Activated CD8-positive, alpha-beta memory T cell treated with anti-CD3 and anti-CD28 coated beads for 1 hour (primary cell): ENCODE measurements around the gene CHADL.
A peak's percentile ranks its signal among the peaks of the same experiment; 100 is the strongest.
"Not testable (repeated sequence)": the region's sequence is repeated elsewhere in the genome, so short reads cannot be mapped to it uniquely, and the experiment has no call there.

Source experiments
- DNase-seq, 2 donors: peaks; one replicate each; pipeline ENCODE4 v3.0.0-alpha.2; 2020; ENCODE audit warnings: low read depth in 1 of 2; ENCODE audit errors: extremely low read depth in 1 of 2

The CHADL gene, protein sequence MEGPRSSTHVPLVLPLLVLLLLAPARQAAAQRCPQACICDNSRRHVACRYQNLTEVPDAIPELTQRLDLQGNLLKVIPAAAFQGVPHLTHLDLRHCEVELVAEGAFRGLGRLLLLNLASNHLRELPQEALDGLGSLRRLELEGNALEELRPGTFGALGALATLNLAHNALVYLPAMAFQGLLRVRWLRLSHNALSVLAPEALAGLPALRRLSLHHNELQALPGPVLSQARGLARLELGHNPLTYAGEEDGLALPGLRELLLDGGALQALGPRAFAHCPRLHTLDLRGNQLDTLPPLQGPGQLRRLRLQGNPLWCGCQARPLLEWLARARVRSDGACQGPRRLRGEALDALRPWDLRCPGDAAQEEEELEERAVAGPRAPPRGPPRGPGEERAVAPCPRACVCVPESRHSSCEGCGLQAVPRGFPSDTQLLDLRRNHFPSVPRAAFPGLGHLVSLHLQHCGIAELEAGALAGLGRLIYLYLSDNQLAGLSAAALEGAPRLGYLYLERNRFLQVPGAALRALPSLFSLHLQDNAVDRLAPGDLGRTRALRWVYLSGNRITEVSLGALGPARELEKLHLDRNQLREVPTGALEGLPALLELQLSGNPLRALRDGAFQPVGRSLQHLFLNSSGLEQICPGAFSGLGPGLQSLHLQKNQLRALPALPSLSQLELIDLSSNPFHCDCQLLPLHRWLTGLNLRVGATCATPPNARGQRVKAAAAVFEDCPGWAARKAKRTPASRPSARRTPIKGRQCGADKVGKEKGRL

DNA sequence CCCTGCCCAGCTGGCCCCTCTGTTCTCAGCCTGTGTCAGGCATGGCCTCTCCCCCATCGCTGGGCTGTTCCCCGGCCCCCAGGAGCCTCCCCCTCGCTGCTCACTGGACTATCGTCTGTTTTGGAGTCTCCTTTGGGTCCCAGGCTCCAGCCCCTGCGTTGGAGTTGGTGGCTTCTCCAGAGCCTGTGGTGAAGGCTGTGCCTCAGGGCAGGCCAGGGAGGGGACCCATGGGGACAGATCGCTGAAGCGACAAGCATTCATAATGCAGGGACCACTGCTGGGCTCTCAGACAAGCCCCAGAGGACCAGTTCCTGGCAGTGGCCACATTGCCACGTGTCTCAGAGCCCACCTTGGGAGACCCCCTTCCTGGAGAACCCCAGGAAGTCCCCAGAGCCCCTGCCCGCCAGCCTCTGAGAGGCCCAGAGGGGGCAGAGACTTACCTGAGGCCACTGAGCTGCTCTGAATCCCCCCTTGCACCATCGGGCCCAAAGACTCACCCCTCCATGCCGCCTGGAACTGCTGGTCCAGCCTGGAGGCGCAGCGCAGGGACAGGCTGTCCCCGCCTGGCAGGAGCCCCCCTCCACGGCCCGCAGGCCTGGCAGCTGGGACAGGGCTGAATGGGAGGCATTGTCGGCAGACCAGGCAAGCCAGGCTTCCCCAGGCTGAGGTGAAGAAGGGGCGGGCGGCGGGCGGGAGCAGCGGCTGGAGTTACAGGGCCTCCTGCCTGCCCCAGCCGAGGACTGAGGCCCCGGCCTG is at the start of gene CHADL:
TSS of gene CHADL (minus strand) at position 555 of the 756 bp plus-strand sequence. CDS start at position 505, 50 bp downstream.
- DNase-seq, result no peak

DNA sequence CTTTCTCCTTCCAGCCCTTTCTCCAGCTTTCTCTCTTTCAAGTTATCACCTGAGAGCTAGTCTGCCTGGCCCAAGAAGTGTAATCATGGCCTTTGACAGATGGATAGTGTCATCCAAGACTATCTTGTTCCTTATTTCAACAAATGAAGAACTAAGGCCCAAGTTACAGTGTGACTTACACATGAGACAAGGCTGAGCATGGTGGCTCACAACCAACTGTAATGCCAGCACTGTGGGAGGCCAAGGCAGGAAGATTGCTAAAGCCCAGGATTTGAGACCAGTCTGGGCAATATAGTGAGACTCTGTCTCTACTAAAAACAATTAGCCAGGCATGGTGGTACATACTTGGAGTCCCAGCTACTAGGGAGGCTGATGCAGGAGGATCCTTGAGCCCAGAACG is 48.9 kb upstream of the CHADL start:
- DNase-seq, result no peak

DNA sequence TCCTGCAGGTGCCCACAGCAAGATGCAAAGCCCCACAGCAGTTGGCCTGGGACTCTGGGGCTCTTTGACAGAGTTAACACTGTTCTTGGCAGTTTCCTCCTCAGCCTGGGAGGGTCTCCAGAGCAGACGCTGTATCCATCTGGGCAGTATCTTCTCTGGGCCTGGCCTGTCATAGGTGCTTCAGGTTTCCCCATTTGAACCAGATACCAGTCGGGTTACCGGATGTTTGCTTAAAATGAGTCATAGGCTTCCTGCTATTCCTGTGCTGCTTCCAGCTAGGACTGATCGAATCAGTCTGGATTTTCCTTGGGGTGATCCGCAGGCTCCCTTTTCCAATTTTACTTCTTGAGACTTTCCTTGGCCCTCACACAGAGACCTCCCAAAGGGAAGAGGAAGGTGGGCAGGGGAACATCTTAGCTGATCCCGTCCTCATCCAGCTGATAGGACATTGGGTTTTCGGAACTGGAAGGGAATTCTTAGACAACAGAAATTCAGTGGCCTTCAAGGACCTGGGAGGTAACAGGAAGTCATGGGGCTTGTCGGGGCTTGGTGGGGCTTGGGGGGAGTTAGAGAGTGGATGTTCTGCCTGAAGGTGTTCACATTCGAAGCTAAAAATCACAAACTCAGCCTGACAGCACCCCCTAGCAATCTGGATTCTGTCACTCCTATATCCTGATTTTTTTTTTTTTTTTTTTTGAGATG is 47.7 kb upstream of the CHADL start:
- no peak for DNase-seq

DNA sequence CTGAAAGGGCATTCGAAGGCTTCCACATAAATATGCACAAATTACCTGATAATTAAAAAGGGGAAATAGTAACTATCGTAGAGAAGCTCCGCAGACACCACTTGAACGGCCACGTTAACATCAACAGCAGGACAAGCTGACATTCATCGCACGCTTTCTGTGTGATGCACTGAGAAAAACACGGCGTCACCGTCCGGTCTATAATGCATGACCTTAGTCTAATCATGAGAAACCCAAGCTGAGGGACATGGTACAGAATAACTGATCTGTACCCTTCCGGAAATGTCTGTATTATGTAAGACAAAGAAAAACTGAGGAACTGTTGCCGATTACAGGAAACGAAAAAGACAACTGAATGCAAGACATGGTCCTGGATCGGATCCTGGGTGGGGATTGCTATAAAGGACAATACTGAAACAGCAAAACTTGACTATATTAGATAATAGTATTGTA is 45.9 kb upstream of the CHADL start:
- no peak for DNase-seq

DNA sequence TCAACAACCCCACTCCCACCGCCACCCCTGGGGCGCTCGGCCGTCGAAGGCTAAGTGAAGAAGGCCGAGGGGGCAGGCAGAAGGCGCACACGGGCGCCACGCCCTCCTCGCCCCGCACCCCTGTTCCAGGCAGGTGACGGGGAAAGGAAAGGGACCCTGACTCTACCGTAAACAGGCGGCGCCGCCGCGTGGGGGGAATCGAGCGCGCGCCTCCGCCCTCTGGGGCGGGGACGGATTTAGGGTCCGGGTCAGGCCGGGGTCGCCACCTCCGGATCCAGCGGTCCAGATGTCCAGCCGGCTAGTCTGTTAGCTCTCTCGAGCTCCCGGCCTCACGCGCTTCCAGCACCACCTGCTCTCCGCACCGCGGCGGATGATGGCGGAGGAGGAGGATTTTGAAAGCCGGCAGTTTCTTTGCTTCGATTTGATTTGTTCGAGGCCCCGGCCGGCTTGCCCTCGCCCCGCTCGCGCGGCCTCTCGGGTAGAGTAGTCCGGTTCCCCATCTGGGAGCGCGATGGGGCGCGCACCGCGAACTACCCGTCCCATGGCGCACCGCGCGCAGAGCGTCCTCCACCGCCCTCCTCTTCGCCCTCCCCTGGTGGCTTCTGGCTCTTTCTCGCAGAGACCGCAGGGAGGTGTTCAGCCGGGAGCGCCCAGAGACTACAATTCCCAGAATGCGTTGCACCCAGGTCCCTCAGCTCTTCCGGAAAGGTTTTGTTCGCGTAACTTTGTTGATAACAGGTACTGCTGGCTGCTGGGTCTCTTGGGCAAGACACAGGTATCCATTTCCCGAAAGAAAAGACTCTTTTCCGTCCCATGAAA is 45.3 kb upstream of the CHADL start, which contains the start of gene RANGAP1:
TSS of gene RANGAP1 (minus strand) at position 368 of the 819 bp plus-strand sequence. CDS start 5,143 bp downstream, outside the sequence.
- peak; percentile 93 to 97 for DNase-seq

DNA sequence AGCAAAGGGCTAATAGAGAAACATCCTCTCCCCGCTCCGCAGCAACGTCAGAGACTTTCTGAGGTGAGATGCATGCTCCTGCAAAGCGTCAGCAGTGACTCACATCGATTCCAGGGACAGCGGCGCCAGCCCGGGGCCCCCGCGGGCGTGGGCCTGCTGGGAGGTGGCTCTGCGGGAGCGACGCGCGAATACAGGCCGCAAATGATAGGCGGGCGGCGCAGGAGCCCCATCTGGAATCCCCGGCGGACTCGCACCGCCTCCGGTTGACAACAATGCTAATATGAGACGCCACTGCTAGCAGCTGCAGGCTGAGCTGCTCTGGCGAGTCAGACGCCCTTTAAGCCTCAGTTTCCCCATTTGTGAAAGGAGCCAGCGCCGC is 44.7 kb upstream of the CHADL start:
- DNase-seq, result peak; percentile 62 to 69

DNA sequence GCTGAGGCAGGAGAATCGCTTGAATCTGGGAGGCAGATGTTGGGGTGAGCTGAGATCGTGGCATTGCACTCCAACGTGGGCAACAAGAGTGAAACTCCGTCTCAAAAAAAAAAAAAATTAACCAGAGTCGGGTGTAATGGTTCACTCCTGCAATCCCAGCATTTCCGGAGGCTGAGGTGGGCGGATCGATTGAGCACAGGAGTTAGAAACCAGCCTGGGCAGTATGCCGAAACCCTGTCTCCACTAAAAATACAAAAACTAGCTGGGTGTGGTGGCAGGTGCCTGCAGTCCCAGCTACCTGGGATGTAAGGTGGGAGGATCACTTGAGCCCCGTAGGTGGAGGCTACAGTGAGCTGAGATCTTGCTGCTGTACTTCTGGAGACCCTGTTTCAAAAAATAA is 43.7 kb upstream of the CHADL start:
- DNase-seq, result no peak

DNA sequence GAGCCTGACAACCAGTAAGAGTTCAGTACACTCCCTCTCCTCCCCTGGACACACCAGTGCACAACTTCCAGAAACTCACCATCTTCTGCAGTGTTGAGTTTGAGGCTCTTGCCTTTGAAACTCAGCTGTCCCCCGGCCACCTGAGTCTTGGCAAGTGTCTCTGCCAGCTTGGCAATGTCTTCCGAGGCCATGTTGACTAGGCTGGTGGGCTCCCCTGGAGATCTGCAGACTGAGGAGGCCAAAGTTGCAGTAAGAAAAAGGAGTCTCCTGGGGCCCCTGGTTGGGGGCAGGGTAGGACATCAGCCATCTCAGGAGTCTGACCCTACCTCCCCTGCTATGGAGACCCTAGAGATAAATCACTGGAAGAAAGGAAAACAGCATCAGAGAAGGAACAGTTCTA is 40.1 kb upstream of the CHADL start:
- DNase-seq, result no peak

DNA sequence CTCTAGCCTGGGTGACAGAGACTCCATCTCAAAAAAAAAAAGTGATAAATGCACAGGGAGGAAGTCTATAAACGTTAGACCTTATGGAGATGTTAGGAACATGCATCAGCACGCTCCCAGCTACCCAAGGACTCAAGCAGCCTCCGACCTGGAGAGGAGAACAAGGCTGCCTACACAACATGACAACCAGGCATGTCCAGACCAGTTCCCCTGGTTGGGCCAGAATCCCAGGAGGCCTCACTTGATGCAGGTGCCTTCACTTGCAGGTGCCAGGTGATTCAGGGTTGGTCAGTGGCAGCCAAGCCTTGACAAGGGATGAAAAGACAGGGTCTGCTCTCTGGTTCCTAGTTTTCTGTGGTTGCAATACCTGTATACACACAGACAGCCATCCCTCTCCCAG is 39.3 kb upstream of the CHADL start:
- DNase-seq, result no peak

DNA sequence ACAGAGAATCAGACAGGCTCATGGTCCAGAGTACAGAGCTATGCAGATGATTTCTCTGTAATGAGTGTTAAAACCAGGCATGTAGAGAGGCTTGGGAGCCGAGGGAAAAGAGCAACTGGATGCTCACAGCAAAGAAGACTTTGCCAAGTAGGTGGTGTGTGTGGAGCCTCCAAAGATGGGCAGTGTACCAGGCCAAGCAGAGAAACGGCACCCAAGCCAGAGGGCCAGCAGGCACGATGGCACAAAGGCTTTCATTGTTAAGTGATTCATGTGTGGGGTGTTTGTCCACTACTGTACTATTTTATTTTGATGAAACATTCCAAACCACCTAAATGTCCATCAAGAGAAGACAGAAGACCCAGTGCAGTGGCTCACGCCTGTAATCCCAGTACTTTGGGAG is 34.1 kb upstream of the CHADL start:
- no peak for DNase-seq

DNA sequence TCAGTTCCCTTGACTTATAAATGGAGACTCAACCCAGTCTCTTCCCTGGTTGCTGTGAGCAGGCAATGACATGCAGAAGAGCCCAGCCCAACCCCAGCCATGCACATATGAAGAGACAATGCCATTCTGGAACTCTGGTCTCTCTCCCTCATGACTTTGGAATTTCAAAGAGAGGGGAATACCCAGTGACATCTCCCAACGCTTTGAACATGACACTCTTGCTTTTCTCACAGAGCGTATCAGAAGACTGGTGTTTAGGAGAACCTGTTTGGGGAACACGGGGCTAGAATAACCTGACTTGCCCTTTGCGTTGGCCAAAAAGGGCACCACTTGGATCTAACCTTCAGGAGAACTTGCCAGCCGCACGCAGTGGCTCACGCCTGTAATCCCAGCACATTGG is 32.4 kb upstream of the CHADL start:
- no peak for DNase-seq

DNA sequence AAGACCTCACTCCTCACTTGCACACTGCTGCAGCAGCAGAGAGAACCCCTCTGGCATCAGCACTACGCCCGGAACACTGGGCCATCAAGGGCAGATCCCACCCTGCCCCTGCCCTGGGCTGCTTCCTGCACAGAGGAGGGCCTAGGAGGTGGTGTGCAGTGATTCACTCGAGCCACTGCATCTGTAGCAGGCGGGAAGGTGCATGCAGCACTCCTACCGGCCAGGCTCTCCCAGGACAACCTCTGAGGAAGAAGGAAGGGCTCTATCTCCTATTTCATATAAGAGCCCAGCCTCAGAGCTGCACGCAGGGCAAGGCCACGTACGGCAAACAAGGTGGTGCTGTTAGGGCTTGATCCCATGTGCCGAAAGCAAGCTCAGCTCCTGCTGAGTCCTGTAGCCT is 31.1 kb upstream of the CHADL start:
- no peak for DNase-seq

DNA sequence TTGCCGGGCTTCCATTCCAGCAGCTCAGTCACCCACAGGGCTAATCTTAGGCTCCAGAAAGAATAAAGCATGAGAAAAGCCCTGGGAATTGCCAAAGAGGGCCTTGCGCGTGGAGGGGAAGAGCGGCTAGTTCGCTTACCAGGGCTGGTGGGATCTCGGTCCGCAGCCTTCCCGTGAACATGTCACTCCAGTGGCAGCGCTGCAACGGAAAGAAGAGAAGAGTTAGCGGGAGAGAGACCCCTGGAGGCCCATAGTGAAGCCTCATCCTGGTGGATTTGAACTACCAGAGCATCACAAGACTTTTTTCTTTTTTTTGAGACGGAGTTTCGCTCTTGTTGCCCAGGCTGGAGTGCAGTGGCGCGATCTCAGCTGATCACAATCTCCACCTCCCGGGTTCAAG is 27.2 kb upstream of the CHADL start:
- no peak for DNase-seq

DNA sequence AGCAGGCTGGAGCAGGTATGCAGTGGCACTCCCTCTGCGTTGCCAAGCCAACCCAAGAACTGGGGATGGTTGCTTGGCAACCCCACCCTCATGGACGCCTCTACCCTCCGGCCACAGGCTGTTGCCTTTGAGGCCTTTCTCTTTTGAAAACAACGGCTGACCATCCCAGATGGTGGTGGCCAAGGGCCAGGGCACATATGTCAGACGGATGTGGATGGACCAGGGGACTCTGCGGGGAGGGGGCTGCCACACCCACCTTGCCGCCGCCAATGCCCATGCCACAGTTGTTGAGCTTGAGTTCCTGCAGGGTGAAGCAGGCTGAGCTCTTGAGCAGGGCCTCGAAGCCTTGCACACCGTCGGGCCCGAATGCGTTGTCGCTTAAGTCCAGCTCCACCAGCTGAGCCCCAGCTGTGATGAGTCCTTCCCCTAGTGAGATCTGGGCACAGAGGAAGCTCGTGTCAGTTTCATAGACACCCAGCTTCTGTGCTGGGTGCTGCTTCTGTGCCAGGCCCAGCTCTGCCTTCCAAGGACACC is 23.7 kb upstream of the CHADL start:
- no peak for DNase-seq

DNA sequence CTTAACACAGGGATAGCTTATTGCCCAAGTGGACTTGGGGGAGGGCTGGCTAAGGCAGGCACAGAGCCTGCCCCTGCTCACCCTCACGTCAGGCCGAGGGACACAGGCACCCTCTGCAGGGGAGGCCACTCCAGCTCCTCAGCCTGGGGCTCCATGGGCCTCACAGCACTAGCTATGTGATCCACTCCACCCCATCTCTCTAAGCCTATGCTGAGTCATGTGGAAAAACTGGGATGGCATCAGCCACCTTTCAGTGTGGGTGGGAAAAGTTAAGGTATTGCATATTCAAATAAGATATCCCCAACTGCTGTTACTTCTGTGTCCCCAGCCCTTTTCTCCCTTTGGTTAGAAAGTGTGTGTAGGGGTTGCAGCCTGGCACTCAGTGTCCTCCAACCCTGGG is 23.0 kb upstream of the CHADL start:
- no peak for DNase-seq

DNA sequence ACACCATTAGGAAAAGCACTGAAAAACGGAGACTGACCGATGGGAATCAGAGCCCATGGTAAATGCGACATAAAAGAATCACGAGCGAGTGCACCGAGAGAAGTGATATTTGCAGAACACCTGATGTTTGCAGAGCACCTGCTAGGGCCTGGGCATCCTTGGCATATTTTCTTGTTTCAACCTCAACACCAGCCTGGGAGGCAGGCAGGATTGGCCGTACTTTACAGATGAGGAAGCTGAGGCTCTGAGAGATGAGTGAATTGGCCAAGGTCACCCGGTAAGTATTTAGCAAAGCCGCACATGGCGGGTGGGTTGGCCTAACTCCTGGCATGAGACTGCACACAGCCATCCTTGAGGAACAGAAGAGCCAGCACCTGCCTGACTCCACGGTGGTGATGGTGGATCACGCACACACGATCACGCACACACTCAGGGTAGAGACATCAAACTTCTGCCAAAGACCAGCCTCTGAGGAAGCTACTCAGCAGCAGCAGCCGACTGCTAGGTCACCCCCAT is 21.6 kb upstream of the CHADL start:
- DNase-seq, result no peak

DNA sequence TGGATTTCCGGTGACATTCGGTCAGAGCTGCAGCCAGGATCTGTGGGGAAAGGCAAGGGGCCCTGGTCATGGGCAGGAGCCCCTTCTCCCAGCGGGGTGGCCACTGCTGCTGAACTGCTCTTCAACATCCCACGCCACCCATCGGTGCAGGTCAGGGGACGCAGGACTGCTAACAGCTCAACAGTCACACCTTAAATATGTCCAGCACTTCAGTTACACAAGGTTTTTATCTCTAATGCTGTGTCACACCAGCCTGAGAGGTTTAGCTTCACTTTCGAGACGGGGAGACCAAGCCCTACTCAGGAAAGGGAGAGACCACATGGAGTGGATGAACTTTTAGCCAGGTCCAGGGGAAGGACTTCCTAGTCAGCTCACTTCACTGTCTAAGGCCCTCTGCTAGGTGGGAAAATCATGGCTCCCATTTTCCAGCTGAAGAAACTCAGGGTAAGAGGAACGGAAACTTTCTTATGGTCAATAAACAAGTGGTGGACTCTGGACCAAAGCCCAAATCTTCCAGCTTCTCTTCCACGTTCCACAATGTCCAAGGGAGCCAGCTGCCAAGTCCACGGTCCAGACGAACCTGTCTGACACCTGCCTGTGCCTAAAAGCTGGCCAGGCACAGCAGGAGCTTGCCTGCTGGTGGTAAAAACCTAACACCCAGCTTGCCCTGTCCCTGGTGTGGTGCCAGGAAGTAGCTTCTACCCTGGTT is 21.0 kb upstream of the CHADL start:
- no peak for DNase-seq

DNA sequence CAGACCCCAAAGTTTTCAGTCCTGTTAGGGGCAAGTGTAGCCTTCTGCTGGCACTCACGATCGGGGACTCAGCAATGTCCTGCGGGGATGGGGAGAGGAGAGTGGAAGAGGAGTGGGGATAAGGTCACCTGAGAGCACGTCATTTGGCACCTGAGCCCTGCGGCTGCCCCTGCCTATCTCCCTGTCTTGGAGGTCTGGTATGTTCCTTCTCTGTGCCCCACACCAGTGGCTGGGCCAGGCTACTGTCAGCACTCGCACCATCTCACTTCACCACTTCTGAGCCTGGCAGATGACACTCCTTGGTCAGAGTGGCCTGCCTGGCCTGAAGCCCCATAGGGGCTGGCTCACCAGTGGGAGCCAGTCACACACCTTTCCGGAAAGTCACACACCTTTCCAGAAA is 20.1 kb upstream of the CHADL start:
- DNase-seq, result no peak

DNA sequence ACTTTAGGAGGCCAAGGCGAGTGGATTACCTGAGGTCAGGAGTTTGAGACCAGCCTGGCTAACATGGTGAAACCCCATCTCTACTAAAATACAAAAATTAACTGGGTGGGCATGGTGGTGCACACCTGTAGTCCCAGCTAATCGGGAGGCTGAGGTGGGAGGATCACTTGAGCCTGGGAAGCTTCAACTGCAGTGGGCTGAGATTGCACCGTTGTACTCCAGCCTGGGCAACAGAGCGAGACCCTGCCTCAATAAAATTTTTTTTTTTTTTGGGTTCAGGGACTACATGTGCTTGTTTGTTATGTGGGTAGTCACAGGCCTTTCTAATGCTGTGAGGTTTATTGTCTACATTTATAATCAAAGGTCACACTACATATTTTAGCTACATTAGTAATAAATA is 19.0 kb upstream of the CHADL start:
- DNase-seq, result not testable (repeated sequence)
